ENCODE data around the gene FHL5.
"Not testable (repeated sequence)": the region's sequence is repeated elsewhere in the genome, so short reads cannot be mapped to it uniquely, and the experiment has no call there.

Gene FHL5

DNA sequence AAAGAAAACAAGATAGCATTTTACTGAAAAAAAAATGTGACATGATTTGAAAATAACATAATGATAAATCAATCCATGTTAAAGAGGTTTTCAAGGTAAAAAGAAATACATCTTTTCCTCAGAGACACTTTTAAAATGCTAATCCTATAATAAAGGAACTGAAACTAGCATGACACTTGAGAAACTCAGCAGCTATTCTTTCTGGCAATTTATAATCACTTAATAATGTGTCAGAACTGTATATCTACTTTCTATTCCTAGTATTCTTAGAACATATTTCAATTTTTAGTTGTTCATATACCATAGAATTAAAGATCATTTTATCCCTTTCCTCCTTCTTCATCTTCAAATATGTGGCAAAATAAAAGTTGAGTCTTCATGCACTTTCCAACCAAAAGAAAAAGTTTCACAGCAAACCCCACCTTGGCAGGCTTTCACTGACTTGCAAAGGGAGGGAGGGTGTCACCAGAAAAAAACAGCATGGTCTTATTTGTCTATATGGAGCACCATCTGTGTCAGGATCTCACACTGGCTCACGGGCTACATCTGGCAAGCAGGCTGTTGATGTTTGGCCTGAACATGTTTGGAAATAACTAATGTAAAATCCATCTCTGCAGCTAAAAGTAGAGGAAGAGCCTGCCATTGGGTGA is 48.5 kb downstream of the FHL5 start:
- no peak for DNase-seq

DNA sequence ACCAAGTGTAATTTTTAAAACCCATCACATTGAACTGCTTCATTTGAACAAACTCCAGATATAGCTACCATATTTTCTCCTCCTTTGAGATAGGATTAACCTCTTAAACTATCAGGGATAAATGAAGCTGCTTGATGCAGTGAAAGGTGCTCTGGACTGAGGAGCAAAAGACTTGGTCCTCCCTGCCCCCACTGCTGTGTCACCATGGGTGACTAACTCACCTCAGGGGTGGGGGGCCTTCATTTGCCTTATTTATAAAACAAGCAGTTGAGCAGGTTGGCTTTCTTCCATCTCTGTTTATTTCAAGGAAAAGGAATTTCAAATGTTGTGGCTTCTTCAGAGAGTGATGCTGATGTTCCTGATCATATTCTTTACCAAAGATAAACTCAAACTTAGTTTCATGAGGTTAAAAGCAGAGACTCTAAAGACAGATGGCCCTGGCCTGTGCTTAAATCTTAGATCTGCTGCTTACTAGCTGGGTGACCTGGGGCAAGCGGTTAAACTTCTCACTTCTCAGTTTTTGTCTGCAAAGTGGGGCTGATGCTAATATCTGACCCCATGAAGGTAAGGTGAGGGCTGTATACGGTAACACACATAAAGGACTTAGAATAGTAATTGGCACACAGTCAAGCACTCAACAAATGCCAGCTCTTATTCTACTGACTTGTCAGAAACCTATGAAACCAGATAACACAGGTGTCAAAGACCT is 50.5 kb downstream of the FHL5 start:
- DNase-seq: no peak

DNA sequence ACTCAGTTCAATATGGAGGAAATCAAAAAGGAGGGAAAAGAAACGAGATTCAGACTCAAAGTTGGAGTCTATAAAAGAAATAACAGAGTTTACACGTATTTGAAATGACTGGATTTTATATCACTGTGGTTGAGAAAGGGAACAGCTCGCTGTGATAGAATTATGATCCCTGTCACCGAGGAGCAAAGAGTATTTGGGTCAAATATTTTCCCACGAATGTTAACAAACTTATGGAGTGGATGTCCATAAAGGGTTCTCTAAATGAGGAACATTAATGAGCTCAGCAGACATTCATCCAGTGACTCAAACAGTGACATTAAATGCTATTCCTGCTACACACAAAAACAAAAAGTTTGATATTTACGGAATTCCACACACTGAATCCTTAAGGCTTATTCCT is 57.9 kb downstream of the FHL5 start:
- DNase-seq: no peak

DNA sequence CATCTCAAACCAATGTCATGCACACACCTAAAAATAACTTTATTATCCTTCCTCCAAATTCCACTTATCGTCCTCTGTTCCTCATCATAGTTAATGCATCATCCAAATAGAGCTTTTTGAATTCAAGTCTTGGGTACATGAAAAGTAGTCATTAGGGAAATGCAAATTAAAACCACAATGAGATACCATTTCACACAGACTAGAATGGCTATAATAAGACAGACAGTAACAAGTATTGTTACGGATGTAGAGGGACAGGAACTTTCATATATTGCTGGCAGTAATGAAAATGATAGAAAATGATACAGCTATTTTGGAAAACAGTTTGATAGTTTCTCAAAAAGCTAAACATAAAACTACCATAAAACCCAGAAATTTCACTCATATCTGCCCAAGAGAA is 59.1 kb downstream of the FHL5 start:
- DNase-seq: no peak

DNA sequence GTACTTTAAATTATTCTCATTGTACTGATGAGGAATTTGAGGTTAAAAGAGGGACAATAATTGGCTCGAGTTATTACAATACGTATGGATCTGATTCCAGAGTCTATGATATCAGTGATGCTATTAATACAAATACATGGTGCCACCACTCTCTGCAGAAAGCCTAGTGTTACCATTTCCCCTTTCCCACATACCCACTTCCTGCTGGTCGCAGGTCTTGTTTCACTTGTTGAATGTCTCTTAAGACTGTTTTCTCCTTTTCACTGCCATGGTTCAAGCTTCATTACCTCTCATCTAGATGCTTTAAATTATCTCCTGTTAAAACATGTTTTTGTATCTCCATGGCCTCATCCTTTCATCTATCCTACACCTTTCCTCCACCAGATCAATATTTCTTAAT is 62.0 kb downstream of the FHL5 start:
- DNase-seq: no peak

DNA sequence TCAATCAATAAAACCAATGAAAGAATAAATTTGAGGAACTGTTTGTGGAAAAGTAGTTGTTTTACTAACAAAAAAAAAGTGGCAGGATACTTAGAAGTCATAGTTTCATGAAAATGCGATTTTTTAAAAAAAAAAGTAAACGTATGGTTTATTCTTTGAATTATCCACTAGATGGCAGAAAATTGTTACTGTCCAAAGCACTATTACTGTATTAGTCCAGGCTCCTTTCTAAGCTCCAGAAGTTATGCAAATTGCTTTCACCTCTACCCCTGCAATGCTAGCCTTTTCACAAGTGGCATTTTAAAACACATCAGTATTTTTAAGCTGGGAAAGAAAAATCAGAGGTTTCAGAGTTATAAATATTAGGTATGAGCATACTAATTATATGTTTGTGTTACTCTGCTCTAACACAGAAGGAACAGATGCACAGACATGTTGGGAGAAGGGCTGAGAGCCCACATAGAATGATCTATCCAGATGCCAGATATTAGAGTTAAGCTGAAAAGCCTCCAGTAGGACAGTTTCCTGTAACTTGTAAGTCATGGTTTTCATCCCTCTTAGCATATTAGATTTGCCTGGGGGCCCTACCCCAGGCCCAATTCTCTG is 63.9 kb downstream of the FHL5 start:
- DNase-seq: no peak

DNA sequence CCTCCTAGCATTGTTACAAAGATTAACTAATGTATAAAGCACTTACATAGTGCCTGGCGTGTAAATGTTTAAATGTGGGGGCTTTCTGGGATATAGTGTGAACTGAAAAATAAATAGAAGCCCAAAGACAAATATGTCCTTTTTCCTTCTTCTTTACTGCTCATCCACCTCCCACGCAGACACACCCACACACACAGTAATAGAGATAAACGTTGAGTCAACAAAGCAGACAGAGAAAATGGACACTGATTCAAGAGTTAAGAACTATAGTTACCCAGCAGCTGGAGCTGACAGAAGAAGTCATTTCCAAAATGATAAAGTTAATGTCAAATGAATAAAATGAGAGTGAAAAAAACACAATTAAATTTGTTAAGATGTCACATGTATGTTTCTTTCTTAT is 68.3 kb downstream of the FHL5 start:
- no peak for DNase-seq

DNA sequence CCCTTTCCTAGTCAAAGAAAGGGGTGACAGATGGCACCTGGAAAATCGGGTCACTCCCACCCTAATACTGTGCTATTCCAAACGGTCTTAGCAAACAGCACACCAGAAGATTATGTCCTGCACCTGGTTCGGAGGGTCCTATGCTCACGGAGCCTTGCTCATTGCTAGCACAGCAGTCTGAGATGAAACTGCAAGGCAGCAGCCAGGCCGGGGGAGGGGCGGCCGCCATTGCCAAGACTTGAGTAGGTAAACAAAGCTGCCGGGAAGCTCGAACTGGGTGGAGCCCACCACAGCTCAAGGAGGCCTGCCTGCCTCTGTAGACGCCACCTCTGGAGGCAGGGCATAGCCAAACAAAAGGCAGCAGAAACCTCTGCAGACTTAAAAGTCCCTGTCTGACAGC is 75.1 kb downstream of the FHL5 start:
- DNase-seq: not testable (repeated sequence)

DNA sequence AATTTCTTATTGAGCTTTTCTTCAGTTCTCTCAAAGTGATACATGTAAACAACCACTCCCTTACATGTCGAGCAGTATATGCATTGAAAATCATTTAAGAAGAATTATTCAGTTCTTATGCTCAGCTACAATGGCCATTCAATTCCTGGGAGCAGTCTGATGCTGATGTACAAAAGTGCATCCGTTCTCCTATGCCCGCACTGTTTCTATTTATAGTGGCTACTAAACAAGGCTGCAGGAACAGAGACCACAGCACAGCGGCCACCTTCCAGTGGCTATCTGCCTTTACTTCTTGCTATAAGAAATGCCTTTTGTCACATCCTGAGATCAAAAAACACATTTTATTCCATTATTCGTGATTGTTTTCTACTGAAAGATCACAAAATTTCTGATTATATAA is 82.2 kb downstream of the FHL5 start:
- DNase-seq: no peak

DNA sequence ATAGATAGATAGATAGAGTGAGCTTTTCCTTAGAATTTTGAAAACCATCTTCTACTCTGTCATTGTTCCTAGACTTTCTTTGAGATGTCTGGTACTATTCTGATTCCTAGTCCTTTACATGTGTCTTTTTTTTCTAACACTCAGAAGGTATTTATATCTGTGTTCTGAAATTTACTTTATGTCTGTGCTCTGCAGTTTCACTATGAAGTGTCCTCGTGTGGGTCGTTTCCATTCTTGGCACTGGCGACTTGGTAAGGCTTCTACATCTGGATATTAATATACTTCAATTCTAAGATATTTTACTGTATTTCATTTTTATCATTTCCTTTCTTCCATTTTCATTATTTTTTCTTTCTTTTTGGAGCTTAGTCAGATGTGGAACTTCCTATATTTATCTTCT is 87.0 kb downstream of the FHL5 start:
- no peak for DNase-seq

DNA sequence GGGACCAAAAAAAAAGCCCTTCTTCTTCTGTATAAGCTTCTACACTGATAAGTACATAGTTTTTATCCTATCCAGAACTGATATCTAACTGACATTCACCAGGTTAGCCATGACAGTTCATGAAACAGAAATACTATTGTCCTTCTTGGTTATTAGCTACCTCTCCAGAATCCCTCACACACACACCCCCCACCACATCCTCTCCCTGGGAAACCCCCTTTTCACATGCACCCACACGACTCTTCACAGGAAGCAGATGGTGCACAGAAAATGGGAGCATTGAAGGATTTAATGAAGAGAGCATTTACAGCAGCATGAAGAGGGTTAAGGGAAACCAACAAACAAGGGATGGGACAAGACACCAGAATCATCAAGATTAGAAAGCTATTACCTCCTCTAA is 88.9 kb downstream of the FHL5 start:
- no peak for DNase-seq

DNA sequence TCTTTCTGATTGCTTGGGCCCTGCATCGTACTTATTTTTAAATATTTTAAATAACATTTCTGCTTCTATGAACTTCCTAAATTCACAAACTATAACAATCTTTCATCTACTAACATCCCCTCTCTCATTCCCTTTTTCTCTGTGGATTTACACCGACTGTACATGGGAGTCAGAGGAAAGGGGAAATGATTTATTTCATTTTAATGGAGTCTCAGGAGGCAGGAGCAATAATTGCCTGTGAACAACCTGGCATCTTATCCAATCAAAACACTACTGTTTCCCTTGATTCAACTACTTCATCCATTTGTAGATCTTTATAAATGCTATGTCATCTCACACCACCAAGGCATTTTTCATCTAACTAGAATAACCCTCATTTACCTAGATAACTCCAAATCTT is 89.6 kb downstream of the FHL5 start:
- no peak for DNase-seq

DNA sequence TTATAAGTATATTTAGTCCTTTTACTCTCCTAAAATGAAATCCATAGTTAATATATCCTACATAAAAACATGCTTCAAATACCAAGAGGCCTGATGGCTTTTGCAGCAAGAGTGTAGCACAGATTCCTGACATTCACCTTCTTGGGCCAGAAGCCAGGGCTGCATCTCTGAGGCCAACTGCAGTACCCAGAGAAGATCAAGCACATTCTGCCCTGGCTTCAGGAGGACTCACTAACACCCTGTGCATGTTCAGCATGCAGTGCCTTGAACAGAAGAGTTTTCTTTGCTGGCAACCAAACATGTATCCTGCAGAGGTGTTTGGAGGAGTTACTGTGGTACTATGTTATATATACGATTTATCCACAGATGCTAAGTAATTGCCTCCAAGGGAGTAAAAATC is 90.3 kb downstream of the FHL5 start:
- DNase-seq: no peak

DNA sequence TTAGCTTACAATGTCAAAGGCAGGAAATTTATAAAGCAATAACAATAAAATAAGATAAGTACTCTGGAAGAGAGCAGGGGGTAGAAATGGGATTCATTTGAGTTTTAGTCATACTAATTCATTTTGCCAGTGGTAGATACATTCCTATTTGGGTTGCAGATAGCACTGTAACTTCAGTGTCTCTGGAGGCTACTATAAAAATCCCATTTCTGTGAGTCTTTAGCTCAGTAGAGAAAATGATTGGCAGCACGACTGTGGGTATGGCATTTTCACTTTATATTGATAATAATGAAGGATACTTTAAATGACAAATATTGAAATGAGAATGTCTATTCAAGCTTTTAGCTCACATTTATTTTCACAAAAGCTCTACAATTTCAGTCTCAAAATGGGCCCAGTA is 93.6 kb downstream of the FHL5 start:
- no peak for DNase-seq

DNA sequence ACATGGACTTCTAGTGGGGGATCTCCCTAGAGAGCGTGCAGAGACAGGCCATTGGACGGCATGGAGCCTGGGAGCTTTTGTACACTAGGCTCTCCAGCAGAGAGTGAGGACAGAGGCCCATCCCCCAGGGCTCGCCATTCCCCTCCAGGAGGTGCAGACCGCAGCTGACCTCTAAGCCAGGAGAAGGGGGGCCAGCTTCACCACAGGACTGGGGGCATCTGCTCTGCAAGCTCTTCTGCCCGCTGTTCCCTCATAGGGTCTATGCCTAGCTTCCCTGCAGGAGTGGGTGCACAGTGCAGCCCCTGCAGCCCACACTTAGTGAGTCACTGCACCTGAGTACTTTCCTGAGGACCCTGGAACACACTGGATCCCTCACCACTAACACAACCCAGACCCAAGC is 94.4 kb downstream of the FHL5 start:
- no peak for DNase-seq

DNA sequence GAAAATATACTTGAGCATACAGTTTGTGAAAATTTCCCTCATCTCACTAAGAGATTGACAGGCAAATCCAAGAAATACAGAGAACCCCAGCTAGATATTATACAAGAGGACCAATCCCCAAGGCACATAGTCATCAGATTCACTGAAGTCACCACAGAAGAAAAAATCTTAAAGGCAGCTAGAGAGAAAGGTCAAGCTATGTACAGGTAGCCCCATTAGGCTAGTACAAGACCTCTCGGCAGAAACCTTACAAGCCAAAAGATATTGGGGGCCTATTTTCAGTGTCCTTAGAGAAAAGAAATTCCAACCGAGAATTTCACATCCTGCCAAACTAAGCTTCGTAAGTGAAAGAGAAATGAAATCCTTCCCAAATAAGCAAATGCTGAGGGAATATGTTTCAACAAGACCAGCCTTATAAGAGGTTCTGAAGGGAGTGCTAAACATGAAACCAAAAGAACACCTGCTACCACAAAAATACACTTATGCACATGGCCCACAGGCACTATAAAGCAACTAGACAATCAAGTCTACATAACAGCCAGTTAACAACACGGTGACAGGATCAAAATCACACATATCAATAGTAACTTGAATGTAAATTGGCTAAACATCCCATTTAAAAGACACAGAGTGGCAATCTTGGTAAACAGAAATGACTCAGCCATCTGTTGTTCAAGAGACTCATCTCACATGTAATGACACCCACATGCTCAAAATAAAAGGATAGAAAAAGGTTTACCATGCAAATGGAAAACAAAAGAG is 96.3 kb downstream of the FHL5 start:
- no peak for DNase-seq

Data from cortex of kidney (tissue), 1 donor.